ENCODE results near the gene BACE2. TPM values are rescaled to one million over a fixed set of nuclear protein-coding genes. Genes with fewer than 3 reads are reported as not detected.

BACE2 gene
- total and polyA plus RNA-seq, 2 of the 4 experiments (the other 2 are of a cell fraction): 17.0 to 35.5 TPM

DNA sequence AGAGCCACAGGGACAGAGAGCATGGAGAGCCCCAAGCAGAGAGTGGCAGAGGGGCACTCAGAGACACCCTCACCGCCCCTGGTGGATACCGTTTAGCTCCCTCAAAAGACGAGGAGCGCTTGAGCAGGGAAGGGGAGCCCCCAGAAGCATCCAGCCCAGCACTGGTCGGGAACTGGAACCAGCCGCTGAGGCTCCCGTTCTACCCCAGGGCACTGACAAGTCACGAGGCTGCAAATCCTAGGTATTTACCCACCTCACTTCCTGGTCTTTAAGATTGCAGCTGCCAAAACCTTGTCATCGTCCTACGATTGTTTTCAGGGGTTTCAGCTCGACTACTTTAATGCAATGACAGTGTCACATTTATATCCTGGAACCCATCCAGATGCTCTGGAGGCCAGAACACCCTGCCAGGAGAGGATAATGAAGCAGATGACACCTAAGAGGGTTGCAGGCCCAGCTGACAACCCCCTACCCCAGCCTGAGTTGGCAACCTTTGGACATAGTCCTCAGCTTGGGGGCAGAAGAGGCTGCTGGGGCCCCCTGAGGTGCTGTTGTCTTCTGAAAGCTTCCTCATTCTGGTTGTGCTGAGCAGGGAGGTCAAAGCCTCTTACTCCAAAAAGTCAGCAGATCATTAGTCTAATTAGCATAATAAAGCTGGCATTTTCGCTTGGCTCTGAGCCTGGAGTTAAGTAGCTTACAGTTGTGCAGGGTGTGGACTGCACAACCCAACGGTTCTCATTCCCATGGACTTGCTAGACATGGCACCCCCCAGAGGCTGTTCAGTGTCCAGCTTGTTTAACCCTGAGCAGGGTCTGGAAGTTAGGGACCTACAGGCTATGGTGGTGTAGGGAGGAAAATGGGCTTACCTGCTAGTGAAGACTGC lies 20.6 kb upstream of the BACE2 start:
- no TSS peak for BruUV-seq (replicated peaks)
- dilution Hi-C loops (cut with HindIII; ENCODE audit: low sequenced_read_pairs, unreplicated experiment): no loop called here
- no peak overlapping the region for H2AK5ac ChIP-seq (ENCODE audit: low read depth, low read length)
- ChIA-PET POLR2A (ENCODE audit: unreplicated experiment) (no interaction called here), CTCF (interaction anchor here (1.0 kb wide), 1 partner anchor 9 kb away, joined by 3 read pairs; no protein-coding TSS in a partner anchor)
- DNase-seq (no peak), ATAC-seq (ENCODE audit: low read depth) (no peak)
- in situ Hi-C loops (cut with MboI; ENCODE audit: low sequenced_read_pairs): no loop called here
- H4K8ac ChIP-seq (ENCODE audit: low read depth in 2 of 2, low read length in 2 of 2): no peak overlapping the region
- intact Hi-C loops (cut with micrococcal nuclease): no loop called here
- H3K18ac ChIP-seq (ENCODE audit: low read depth, low read length): no peak overlapping the region
- H4K91ac ChIP-seq (ENCODE audit: insufficient read depth, low read depth, low read length): no peak overlapping the region
- H3K14ac ChIP-seq (replicated peaks; ENCODE audit: low read depth, low read length): no peak overlapping the region
- H3K4ac ChIP-seq (ENCODE audit: low read depth, low read length): no peak overlapping the region
- H3K9me3 ChIP-seq (ENCODE audit: control insufficient read depth, insufficient read depth, low read length): no peaks in the 10 kb centered on the region
- H2BK20ac ChIP-seq (ENCODE audit: low read depth, low read length): no peak overlapping the region
- no peak overlapping the region for H2BK120ac ChIP-seq (ENCODE audit: low read depth, low read length)
- no peaks in the 10 kb centered on the region for H4K20me1 ChIP-seq (ENCODE audit: insufficient read depth, low read length)
- H3K23ac ChIP-seq (ENCODE audit: low read depth, low read length): no peak overlapping the region
- no peak overlapping the region for H2AFZ ChIP-seq (replicated peaks; ENCODE audit: low read length, poor library complexity)
- H2AK9ac ChIP-seq (replicated peaks; ENCODE audit: low read depth, low read length, poor library complexity): no peak overlapping the region
- WGBS, 2 experiments (ENCODE audit: extremely low coverage in 2 of 2, insufficient read length in 1 of 2): 65% methylated on average over 5 of the region's 13 CpGs; no CpG with 5 or more reads in 1 of the 2 experiments
- H3K4me3 ChIP-seq (ENCODE audit: insufficient read depth, low read depth, low read length): no peak overlapping the region
- no peaks in the 10 kb centered on the region for H3K79me1 ChIP-seq (ENCODE audit: low read depth in 1 of 2, low read length in 2 of 2)
- H3K9ac ChIP-seq (ENCODE audit: low read depth, low read length): no peak overlapping the region
- H2BK5ac ChIP-seq (ENCODE audit: low read depth, low read length, poor library complexity, severe bottlenecking): no peak overlapping the region
- no peaks in the 10 kb centered on the region for H3K4me1 ChIP-seq (ENCODE audit: control insufficient read depth, insufficient read depth, low read length)
- no peak overlapping the region for H3K56ac ChIP-seq (ENCODE audit: extremely low read depth, insufficient read depth, low read length)
- H3K27ac ChIP-seq (ENCODE audit: insufficient read depth, low read length): no peak overlapping the region
- no peak overlapping the region for H2BK15ac ChIP-seq (ENCODE audit: low read depth, low read length)
- no peak overlapping the region for H4K5ac ChIP-seq (ENCODE audit: low read depth, low read length)
- no peaks in the 10 kb centered on the region for H3K9me1 ChIP-seq (ENCODE audit: insufficient read depth, low read length)
- H3K27me3 ChIP-seq (ENCODE audit: control insufficient read depth, insufficient read depth, low read length): no peaks in the 10 kb centered on the region
- H3K36me3 ChIP-seq (ENCODE audit: control insufficient read depth, insufficient read depth, low read length): no peaks in the 10 kb centered on the region
- H3K4me2 ChIP-seq (ENCODE audit: low read depth, low read length): no peak overlapping the region
- TF ChIP-seq FOS (IDR thresholded peaks at IDR 0.05; ENCODE audit: low read depth, low read length): no peak
- TF ChIP-seq SMC3 (IDR thresholded peaks at IDR 0.05; ENCODE audit: low read depth, low read length): no peak
- no peak for TF ChIP-seq MAFK (IDR thresholded peaks at IDR 0.05; ENCODE audit: low read depth, low read length)
- TF ChIP-seq CEBPB (IDR thresholded peaks at IDR 0.05; ENCODE audit: low read depth, low read length): no peak
- TF ChIP-seq, protein P1, sequence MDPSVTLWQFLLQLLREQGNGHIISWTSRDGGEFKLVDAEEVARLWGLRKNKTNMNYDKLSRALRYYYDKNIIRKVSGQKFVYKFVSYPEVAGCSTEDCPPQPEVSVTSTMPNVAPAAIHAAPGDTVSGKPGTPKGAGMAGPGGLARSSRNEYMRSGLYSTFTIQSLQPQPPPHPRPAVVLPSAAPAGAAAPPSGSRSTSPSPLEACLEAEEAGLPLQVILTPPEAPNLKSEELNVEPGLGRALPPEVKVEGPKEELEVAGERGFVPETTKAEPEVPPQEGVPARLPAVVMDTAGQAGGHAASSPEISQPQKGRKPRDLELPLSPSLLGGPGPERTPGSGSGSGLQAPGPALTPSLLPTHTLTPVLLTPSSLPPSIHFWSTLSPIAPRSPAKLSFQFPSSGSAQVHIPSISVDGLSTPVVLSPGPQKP (IDR thresholded peaks at IDR 0.05; ENCODE audit: borderline replicate concordance, low read depth, low read length): no peak
- no peak for TF ChIP-seq NFE2L2 (IDR thresholded peaks at IDR 0.05; ENCODE audit: low read depth, low read length)
- TF ChIP-seq, protein P2, sequence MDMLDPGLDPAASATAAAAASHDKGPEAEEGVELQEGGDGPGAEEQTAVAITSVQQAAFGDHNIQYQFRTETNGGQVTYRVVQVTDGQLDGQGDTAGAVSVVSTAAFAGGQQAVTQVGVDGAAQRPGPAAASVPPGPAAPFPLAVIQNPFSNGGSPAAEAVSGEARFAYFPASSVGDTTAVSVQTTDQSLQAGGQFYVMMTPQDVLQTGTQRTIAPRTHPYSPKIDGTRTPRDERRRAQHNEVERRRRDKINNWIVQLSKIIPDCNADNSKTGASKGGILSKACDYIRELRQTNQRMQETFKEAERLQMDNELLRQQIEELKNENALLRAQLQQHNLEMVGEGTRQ (IDR thresholded peaks at IDR 0.05; ENCODE audit: low read depth, low read length): no peak
- TF ChIP-seq RFX5 (IDR thresholded peaks at IDR 0.05; ENCODE audit: low read depth, low read length): no peak
- no peak for TF ChIP-seq RCOR1 (IDR thresholded peaks at IDR 0.05; ENCODE audit: insufficient replicate concordance, low read length)
- no peak for TF ChIP-seq POLR2A (IDR thresholded peaks at IDR 0.05; ENCODE audit: low read depth, low read length)
- TF ChIP-seq, protein P3, sequence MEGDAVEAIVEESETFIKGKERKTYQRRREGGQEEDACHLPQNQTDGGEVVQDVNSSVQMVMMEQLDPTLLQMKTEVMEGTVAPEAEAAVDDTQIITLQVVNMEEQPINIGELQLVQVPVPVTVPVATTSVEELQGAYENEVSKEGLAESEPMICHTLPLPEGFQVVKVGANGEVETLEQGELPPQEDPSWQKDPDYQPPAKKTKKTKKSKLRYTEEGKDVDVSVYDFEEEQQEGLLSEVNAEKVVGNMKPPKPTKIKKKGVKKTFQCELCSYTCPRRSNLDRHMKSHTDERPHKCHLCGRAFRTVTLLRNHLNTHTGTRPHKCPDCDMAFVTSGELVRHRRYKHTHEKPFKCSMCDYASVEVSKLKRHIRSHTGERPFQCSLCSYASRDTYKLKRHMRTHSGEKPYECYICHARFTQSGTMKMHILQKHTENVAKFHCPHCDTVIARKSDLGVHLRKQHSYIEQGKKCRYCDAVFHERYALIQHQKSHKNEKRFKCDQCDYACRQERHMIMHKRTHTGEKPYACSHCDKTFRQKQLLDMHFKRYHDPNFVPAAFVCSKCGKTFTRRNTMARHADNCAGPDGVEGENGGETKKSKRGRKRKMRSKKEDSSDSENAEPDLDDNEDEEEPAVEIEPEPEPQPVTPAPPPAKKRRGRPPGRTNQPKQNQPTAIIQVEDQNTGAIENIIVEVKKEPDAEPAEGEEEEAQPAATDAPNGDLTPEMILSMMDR (conservative IDR thresholded peaks at IDR 0.05; ENCODE audit: low read depth, low read length): no peak
- TF ChIP-seq BHLHE40 (IDR thresholded peaks at IDR 0.05; ENCODE audit: low read depth, low read length): no peak
- no peak for TF ChIP-seq MAZ (IDR thresholded peaks at IDR 0.05; ENCODE audit: borderline replicate concordance, low read depth, low read length)
- TF ChIP-seq RAD21 (IDR thresholded peaks at IDR 0.05; ENCODE audit: low read length): no peak
- no peak for TF ChIP-seq CHD1 (IDR thresholded peaks at IDR 0.05; ENCODE audit: low read depth, low read length)

Measured in IMR-90 (cell line).